Upper lobe of right lung (tissue), 1 donor: ENCODE measurements around the gene OPCML. TPM values are rescaled to one million over a fixed set of nuclear protein-coding genes. Genes with fewer than 3 reads are reported as not detected.
A peak's percentile ranks its signal among the peaks of the same experiment; 100 is the strongest.

ENCODE experiments used
- ATAC-seq: fragments of 200-7000 bp; cut with Tn5 transposase; one replicate; pipeline ENCODE4 v1.9.1; 2020; ENCODE audit warnings: mild to moderate bottlenecking, moderate library complexity
- DNase-seq: peaks from one replicate; pipeline ENCODE4 v3.0.0-alpha.2; 2020
- H3K27ac ChIP-seq: fragments of 200-600 bp; one replicate; pipeline ENCODE4 v1.8.0; 2022
- H3K27me3 ChIP-seq: fragments of 200-600 bp; one replicate; pipeline ENCODE4 v1.8.0; 2022; ENCODE audit warnings: mild to moderate bottlenecking
- H3K36me3 ChIP-seq: fragments of 200-600 bp; one replicate; pipeline ENCODE4 v1.8.0; 2022
- H3K4me1 ChIP-seq: fragments of 200-600 bp; one replicate; pipeline ENCODE4 v1.8.0; 2022
- H3K4me3 ChIP-seq: fragments of 200-600 bp; one replicate; pipeline ENCODE4 v1.8.0; 2022; ENCODE audit warnings: mild to moderate bottlenecking
- H3K9me3 ChIP-seq: fragments of 200-600 bp; one replicate; pipeline ENCODE4 v1.8.0; 2022
- intact Hi-C: fragments of 100-400 bp; cut with DNase I; formaldehyde crosslinking; loops from one replicate; pipeline ENCODE4 v1.11.0; 2022
- total RNA-seq: library from RNA; stranded (reverse); fragmentation: NEBNext Ultra II Directional; extraction: Animal tissue kit (Norgen Biotek cat#: 25700); gene quantifications from one replicate; pipeline ENCODE4 v1.2.1, GENCODE V29; 2021
- TF ChIP-seq, protein P1 (sequence below): fragments of 200-600 bp; IDR thresholded peaks from one replicate; pipeline ENCODE4 v1.8.0; 2022; ENCODE audit warnings: antibody characterized with exemption
- donor health status: DM: no; HTN: yes; CAD: no; lungs with severe emphysema.

Gene OPCML
- total RNA-seq, 1 donor from 2014 or later, result not detected

DNA sequence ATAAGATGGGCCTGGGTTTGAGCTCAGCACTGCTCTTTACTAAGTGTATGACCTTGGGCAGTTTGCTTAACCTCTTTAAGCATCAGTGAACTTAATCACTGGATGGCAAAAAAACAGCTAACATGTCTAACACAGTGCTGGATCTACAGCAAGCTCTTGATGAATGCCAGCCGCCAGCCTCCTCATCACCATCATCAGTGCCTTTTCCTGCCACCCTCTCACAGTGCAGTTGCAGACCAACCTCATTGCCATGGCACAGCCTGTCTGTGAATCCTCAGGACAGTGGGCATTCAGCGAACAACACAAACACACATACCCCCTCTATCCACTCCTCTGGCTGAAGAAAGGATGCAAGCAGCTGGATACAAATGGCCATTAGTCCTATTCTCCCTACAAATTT is 133.0 kb downstream of the OPCML start:
- Histone ChIP-seq H3K4me3 (no peak overlapping the region), H3K4me1 (peaks cover 7% of the 10 kb centered on the region), H3K36me3 (no peaks in the 10 kb centered on the region), H3K9me3 (no peaks in the 10 kb centered on the region), H3K27ac (no peak overlapping the region), H3K27me3 (no peaks in the 10 kb centered on the region)
- DNase-seq (no peak), ATAC-seq (no peak)
- TF ChIP-seq, protein P1, sequence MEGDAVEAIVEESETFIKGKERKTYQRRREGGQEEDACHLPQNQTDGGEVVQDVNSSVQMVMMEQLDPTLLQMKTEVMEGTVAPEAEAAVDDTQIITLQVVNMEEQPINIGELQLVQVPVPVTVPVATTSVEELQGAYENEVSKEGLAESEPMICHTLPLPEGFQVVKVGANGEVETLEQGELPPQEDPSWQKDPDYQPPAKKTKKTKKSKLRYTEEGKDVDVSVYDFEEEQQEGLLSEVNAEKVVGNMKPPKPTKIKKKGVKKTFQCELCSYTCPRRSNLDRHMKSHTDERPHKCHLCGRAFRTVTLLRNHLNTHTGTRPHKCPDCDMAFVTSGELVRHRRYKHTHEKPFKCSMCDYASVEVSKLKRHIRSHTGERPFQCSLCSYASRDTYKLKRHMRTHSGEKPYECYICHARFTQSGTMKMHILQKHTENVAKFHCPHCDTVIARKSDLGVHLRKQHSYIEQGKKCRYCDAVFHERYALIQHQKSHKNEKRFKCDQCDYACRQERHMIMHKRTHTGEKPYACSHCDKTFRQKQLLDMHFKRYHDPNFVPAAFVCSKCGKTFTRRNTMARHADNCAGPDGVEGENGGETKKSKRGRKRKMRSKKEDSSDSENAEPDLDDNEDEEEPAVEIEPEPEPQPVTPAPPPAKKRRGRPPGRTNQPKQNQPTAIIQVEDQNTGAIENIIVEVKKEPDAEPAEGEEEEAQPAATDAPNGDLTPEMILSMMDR, result no peak
- intact Hi-C loops, result no loop called here

DNA sequence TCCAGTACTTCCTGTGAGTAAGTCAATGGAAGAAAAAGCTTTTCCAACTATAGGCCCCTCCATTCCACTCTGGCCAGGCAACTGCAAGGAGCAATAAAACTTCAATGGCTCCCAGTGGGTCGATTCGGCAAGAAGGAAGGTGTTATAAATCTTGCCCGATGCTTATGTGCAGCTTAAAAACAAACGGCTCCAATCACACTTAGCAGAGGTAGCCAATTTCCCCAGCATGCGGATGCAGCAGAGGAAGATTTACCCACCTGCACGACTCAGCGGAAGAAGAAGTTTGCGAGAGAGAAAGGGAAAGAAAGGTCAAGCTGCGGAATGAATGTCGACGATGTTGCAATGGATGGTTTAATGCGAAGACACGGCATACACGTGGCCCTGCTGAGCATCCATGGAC is 141.5 kb downstream of the OPCML start:
- intact Hi-C loops, result no loop called here
- Histone ChIP-seq H3K9me3 (no peaks in the 10 kb centered on the region), H3K4me3 (no peak overlapping the region), H3K27ac (no peak overlapping the region), H3K27me3 (no peaks in the 10 kb centered on the region), H3K4me1 (no peaks in the 10 kb centered on the region), H3K36me3 (no peaks in the 10 kb centered on the region)
- DNase-seq, result no peak
- TF ChIP-seq, protein P1, result no peak
- ATAC-seq, result no peak

DNA sequence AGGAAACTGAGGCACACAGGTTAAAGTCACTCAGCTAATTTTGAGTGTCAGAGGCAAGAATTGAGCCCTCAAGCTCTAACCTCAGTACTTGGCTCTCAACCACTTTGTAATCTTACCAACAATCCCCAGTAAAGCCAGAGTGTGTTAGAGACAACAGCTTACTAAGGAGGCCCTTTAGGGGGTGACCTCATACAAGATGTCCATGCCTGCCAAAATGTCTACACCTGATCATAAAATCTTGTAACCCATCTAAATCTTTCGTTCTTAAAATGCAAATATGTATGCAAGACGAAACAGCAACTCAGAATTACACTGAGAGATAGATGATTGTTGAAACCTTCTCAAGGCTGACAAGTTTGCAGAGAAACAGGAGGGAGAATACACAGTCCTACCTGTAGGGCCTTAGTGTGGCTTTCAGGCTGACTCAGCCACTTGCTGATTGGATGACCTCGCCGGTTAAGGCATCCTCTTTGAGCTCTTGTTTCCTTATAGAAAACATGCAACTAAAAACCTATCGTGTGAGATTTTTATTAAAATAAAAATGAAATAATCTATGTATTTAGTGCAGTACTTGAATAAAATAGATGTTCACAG is 143.2 kb downstream of the OPCML start:
- Histone ChIP-seq H3K9me3 (no peaks in the 10 kb centered on the region), H3K4me1 (no peaks in the 10 kb centered on the region), H3K4me3 (no peak overlapping the region), H3K27ac (no peak overlapping the region), H3K36me3 (no peaks in the 10 kb centered on the region), H3K27me3 (no peaks in the 10 kb centered on the region)
- TF ChIP-seq, protein P1, result no peak
- DNase-seq (no peak), ATAC-seq (no peak)
- intact Hi-C loops, result no loop called here

DNA sequence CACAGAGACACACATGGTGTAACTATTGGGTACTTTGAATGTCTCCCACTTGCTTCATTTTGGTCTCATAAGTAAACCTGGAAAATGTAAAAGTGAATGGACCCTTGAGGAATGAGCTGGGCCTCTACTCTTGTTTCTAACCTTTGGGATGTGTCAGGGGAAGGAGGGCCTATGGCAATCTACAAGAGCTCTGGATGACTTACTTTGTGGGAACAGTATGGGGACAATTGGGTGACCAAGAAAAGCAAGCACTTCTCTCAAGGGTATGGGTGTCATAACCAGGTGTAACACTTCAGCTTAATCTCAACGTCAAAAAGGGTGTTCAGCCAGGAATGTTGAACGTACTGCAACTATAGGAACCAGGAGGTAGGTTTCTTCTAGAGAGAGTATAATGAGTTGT is 144.0 kb downstream of the OPCML start:
- peak; percentile 39 for ATAC-seq

DNA sequence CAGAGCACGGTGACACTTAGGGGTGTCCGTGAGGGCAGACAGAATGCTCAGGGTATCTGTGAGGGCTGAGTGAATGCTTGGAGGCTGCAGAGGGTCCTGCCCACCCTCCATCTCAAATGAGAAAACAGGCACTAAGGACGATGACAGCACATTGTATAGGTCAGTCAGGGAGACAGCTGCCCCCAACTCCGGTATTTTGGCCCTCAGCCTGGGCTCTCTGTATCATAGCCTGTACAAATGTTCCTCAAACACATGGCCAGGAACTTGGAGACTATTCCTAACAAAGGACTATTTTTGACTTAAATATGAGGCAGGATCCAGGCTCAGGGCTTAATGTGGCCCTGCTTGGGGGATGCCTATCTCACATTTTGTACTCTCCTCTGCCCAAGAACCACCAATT is 145.4 kb downstream of the OPCML start:
- Histone ChIP-seq H3K27me3 (no peaks in the 10 kb centered on the region), H3K27ac (no peak overlapping the region), H3K4me1 (no peaks in the 10 kb centered on the region), H3K4me3 (no peak overlapping the region), H3K36me3 (no peaks in the 10 kb centered on the region), H3K9me3 (no peaks in the 10 kb centered on the region)
- DNase-seq, result no peak
- ATAC-seq, result no peak
- TF ChIP-seq, protein P1, result no peak
- intact Hi-C loops, result no loop called here

More for the DNA sequence above, 144.0 kb downstream of the OPCML start:
- Histone ChIP-seq H3K9me3 (no peaks in the 10 kb centered on the region), H3K4me1 (no peaks in the 10 kb centered on the region), H3K36me3 (no peaks in the 10 kb centered on the region), H3K4me3 (no peak overlapping the region), H3K27me3 (no peaks in the 10 kb centered on the region), H3K27ac (no peak overlapping the region)
- TF ChIP-seq, protein P1, result no peak
- no peak for DNase-seq
- intact Hi-C loops, result no loop called here

DNA sequence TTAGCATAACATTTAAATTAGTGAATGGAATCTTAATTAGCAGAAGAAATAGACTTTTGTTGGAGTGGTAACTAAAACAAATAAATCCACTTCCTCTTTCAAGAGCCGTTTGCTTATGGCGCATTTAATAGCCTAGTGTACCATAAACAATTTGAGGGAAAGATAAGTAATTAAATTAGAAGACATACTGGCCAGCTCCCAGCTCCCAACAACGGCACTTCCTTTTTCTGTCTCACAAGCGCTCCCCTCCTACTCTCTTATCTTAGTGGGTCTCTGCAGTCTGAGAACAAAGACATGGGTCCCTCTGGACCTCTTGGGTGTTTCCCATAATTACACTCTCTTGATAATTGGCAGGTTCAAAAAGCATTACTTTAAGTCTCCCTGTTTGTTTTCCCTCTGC is 146.0 kb downstream of the OPCML start:
- DNase-seq, result no peak
- no peak overlapping the region for H3K27ac ChIP-seq
- no peaks in the 10 kb centered on the region for H3K27me3 ChIP-seq
- ATAC-seq, result no peak
- intact Hi-C loops, result no loop called here
- H3K4me1 ChIP-seq, result no peaks in the 10 kb centered on the region
- H3K36me3 ChIP-seq, result no peaks in the 10 kb centered on the region
- TF ChIP-seq, protein P1, result no peak
- H3K4me3 ChIP-seq, result no peak overlapping the region
- no peaks in the 10 kb centered on the region for H3K9me3 ChIP-seq
